GM12878 (cell line): Measurements from ENCODE around the gene CD86. TPM values are rescaled to one million over a fixed set of nuclear protein-coding genes. Genes with fewer than 3 reads are reported as not detected.

ENCODE experiments used
- BMI1 ChIP-seq: fragments of 450-650 bp; IDR thresholded peaks from 2 replicates; pipeline ENCODE4 v1.6.1; 2016; ENCODE audit warnings: mild to moderate bottlenecking, moderate library complexity, borderline replicate concordance
- CEBPB ChIP-seq, 2 experiments: fragments of 150-350 bp in 1 of 2; IDR thresholded peaks; 2 replicates each; pipeline ENCODE4 v1.6.1; 2012 to 2014; ENCODE audit warnings: low read depth in 2 of 2, low read length in 2 of 2, borderline replicate concordance in 1 of 2, inconsistent platforms in 1 of 2
- EED ChIP-seq: sonication (generic); IDR thresholded peaks from 2 replicates; pipeline ENCODE4 v1.6.1; 2016; ENCODE audit warnings: antibody characterized with exemption, low read depth
- FOXK2 ChIP-seq: fragments of 450-650 bp; IDR thresholded peaks from 2 replicates; pipeline ENCODE4 v1.6.1; 2017; ENCODE audit warnings: mild to moderate bottlenecking, moderate library complexity
- HCFC1 ChIP-seq: fragments of 150-350 bp; IDR thresholded peaks from 2 replicates; pipeline ENCODE4 v1.6.1; 2014; ENCODE audit warnings: low read length
- HDGF ChIP-seq: fragments of 450-650 bp; IDR thresholded peaks from 2 replicates; pipeline ENCODE4 v1.6.1; 2016; ENCODE audit warnings: antibody characterized with exemption
- JUNB ChIP-seq: IDR thresholded peaks from 2 replicates; pipeline ENCODE4 v1.6.1; 2016; ENCODE audit warnings: antibody characterized with exemption, mild to moderate bottlenecking
- KAT2A ChIP-seq: conservative IDR thresholded peaks from 2 replicates; pipeline ENCODE4 v1.6.1; 2011; ENCODE audit warnings: low read depth, low read length; ENCODE audit not compliant: control insufficient read depth
- KLF5 ChIP-seq: fragments of 450-650 bp; IDR thresholded peaks from 2 replicates; pipeline ENCODE4 v1.6.1; 2014; ENCODE audit warnings: mild to moderate bottlenecking; ENCODE audit not compliant: partially characterized antibody
- MYC ChIP-seq: IDR thresholded peaks from 2 replicates; pipeline ENCODE4 v1.6.1; 2011; ENCODE audit warnings: mild to moderate bottlenecking, low read length, moderate library complexity, inconsistent platforms; ENCODE audit not compliant: insufficient read depth, insufficient replicate concordance, insufficient read length, severe bottlenecking
- NBN ChIP-seq: fragments of 450-650 bp; IDR thresholded peaks from 2 replicates; pipeline ENCODE4 v1.6.1; 2016
- NFYA ChIP-seq: IDR thresholded peaks from 2 replicates; pipeline ENCODE4 v1.6.1; 2011; ENCODE audit warnings: low read depth, mild to moderate bottlenecking, low read length, improper control_type of control experiment, borderline replicate concordance
- NR2C2 ChIP-seq: IDR thresholded peaks from 2 replicates; pipeline ENCODE4 v1.6.1; 2011; ENCODE audit warnings: borderline replicate concordance, low read depth; ENCODE audit not compliant: control insufficient read depth, insufficient read length
- NRF1 ChIP-seq: conservative IDR thresholded peaks from 2 replicates; pipeline ENCODE4 v1.6.1; 2011; ENCODE audit warnings: mild to moderate bottlenecking, low read depth, low read length, improper control_type of control experiment
- RUNX3 ChIP-seq: IDR thresholded peaks from 2 replicates; pipeline ENCODE4 v1.6.1; 2012; ENCODE audit warnings: low read length, inconsistent platforms
- SMC3 ChIP-seq: IDR thresholded peaks from 2 replicates; pipeline ENCODE4 v1.6.1; 2011; ENCODE audit warnings: low read length, improper control_type of control experiment, borderline replicate concordance
- SP1 ChIP-seq: IDR thresholded peaks from one replicate; pipeline ENCODE4 v1.6.1; 2011; ENCODE audit warnings: low read depth, low read length
- TBL1XR1 ChIP-seq: IDR thresholded peaks from 2 replicates; pipeline ENCODE4 v1.6.1; 2012; ENCODE audit warnings: low read depth, low read length, improper control_type of control experiment
- WRNIP1 ChIP-seq: IDR thresholded peaks from 2 replicates; pipeline ENCODE4 v1.6.1; 2011; ENCODE audit warnings: low read depth, low read length, improper control_type of control experiment, borderline replicate concordance
- polyA plus RNA-seq, 11 experiments: library from polyadenylated mRNA; depleted of rRNA in 4 of 11; unstranded in 6 of 11; stranded (reverse) in 5 of 11; fragments of >200 nt; fragmentation: Nextera tagmentation in 4 of 11; fragmentation: Illumina TruSeq in 1 of 11; extraction: Ambion mirVana in 4 of 11; extraction: Trizol in 1 of 11; gene quantifications; 1 replicate in 1 of 11; 2 replicates in 10 of 11; pipeline versions ENCODE4 v1.2.1 to v1.2.3, GENCODE V29; 2011 to 2016; ENCODE audit warnings: inconsistent platforms in 2 of 11, missing spikeins in 2 of 11, low read depth in 1 of 11
- total RNA-seq, 4 experiments: library from RNA; depleted of rRNA in 3 of 4; stranded (reverse); fragments of >200 nt in 3 of 4; fragmentation: Illumina TruSeq in 1 of 4; extraction: Trizol in 1 of 4; gene quantifications; 2 replicates each; pipeline versions ENCODE4 v1.2.1 to v1.2.3, GENCODE V29; 2013 to 2021
- TF ChIP-seq, protein P1 (sequence below): fragments of 450-650 bp; conservative IDR thresholded peaks from 2 replicates; pipeline ENCODE4 v1.6.1; 2017; ENCODE audit warnings: mild to moderate bottlenecking, moderate library complexity
- TF ChIP-seq, protein P2 (sequence below): fragments of 450-650 bp; IDR thresholded peaks from 2 replicates; pipeline ENCODE4 v1.6.1; 2016; ENCODE audit warnings: mild to moderate bottlenecking, moderate library complexity, borderline replicate concordance
- TF ChIP-seq, protein P3 (sequence below): IDR thresholded peaks from 2 replicates; pipeline ENCODE4 v1.6.1; 2011; ENCODE audit warnings: mild to moderate bottlenecking, low read depth, low read length, moderate library complexity; ENCODE audit not compliant: insufficient replicate concordance
- TF ChIP-seq, protein P4 (sequence below): IDR thresholded peaks from 2 replicates; pipeline ENCODE4 v1.6.1; 2012; ENCODE audit warnings: low read depth, low read length, improper control_type of control experiment
- TF ChIP-seq, protein P5 (sequence below): fragments of 450-650 bp; IDR thresholded peaks from 2 replicates; pipeline ENCODE4 v1.6.1; 2016; ENCODE audit warnings: mild to moderate bottlenecking

The CD86 gene
- total and polyA plus RNA-seq, 10 of the 15 experiments (the other 5 are each of a cell fraction or from before 2014, with no cell fraction given): 40.9 to 100 (median 55.5) TPM

DNA sequence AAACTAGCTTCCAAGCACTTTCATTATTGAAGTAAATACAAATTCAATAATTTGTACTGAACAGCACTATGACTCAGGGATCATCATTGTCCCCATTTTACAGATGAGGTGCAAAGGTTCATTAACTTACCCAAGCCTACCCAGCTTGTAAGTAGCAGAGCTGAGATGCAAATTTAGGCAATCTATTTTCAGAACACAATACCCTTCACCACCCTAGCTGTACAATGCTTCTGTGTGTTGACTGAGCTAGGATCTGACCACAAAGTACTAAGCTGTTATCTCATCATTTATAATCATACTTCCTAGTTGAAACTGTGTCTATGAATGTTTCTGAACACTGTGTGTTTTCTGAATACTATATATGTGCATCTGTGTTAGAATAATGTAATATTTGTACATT, 29.9 kb upstream of the CD86 start (continued):
- TF ChIP-seq, protein P1, sequence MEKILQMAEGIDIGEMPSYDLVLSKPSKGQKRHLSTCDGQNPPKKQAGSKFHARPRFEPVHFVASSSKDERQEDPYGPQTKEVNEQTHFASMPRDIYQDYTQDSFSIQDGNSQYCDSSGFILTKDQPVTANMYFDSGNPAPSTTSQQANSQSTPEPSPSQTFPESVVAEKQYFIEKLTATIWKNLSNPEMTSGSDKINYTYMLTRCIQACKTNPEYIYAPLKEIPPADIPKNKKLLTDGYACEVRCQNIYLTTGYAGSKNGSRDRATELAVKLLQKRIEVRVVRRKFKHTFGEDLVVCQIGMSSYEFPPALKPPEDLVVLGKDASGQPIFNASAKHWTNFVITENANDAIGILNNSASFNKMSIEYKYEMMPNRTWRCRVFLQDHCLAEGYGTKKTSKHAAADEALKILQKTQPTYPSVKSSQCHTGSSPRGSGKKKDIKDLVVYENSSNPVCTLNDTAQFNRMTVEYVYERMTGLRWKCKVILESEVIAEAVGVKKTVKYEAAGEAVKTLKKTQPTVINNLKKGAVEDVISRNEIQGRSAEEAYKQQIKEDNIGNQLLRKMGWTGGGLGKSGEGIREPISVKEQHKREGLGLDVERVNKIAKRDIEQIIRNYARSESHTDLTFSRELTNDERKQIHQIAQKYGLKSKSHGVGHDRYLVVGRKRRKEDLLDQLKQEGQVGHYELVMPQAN: no peak
- TF ChIP-seq RUNX3 (peak; percentile 95), NBN (peak; percentile 60; the same call in 1 of the 2 replicates), NRF1 (no peak), HDGF (no peak), SMC3 (no peak), KLF5 (peak; percentile 50), NR2C2 (no peak), MYC (no peak), TBL1XR1 (no peak), HCFC1 (no peak), EED (0 out of 2 replicates have a peak, but pooled peaks have one; percentile 17), KAT2A (no peak), FOXK2 (no peak), CEBPB (IDR thresholded peaks at IDR 0.05; ENCODE audit: borderline replicate concordance in 1 of 2, low read depth in 2 of 2, low read length in 2 of 2) (no peak), JUNB (peak; percentile 33; the same call in 1 of the 2 replicates), BMI1 (no peak), NFYA (no peak), WRNIP1 (no peak), SP1 (peak; percentile 11)
- TF ChIP-seq, protein P2, sequence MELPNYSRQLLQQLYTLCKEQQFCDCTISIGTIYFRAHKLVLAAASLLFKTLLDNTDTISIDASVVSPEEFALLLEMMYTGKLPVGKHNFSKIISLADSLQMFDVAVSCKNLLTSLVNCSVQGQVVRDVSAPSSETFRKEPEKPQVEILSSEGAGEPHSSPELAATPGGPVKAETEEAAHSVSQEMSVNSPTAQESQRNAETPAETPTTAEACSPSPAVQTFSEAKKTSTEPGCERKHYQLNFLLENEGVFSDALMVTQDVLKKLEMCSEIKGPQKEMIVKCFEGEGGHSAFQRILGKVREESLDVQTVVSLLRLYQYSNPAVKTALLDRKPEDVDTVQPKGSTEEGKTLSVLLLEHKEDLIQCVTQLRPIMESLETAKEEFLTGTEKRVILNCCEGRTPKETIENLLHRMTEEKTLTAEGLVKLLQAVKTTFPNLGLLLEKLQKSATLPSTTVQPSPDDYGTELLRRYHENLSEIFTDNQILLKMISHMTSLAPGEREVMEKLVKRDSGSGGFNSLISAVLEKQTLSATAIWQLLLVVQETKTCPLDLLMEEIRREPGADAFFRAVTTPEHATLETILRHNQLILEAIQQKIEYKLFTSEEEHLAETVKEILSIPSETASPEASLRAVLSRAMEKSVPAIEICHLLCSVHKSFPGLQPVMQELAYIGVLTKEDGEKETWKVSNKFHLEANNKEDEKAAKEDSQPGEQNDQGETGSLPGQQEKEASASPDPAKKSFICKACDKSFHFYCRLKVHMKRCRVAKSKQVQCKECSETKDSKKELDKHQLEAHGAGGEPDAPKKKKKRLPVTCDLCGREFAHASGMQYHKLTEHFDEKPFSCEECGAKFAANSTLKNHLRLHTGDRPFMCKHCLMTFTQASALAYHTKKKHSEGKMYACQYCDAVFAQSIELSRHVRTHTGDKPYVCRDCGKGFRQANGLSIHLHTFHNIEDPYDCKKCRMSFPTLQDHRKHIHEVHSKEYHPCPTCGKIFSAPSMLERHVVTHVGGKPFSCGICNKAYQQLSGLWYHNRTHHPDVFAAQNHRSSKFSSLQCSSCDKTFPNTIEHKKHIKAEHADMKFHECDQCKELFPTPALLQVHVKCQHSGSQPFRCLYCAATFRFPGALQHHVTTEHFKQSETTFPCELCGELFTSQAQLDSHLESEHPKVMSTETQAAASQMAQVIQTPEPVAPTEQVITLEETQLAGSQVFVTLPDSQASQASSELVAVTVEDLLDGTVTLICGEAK: no peak
- TF ChIP-seq, protein P3, sequence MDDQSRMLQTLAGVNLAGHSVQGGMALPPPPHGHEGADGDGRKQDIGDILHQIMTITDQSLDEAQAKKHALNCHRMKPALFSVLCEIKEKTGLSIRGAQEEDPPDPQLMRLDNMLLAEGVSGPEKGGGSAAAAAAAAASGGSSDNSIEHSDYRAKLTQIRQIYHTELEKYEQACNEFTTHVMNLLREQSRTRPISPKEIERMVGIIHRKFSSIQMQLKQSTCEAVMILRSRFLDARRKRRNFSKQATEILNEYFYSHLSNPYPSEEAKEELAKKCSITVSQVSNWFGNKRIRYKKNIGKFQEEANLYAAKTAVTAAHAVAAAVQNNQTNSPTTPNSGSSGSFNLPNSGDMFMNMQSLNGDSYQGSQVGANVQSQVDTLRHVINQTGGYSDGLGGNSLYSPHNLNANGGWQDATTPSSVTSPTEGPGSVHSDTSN: no peak
- TF ChIP-seq, protein P4, sequence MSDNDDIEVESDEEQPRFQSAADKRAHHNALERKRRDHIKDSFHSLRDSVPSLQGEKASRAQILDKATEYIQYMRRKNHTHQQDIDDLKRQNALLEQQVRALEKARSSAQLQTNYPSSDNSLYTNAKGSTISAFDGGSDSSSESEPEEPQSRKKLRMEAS: no peak
- TF ChIP-seq, protein P5, sequence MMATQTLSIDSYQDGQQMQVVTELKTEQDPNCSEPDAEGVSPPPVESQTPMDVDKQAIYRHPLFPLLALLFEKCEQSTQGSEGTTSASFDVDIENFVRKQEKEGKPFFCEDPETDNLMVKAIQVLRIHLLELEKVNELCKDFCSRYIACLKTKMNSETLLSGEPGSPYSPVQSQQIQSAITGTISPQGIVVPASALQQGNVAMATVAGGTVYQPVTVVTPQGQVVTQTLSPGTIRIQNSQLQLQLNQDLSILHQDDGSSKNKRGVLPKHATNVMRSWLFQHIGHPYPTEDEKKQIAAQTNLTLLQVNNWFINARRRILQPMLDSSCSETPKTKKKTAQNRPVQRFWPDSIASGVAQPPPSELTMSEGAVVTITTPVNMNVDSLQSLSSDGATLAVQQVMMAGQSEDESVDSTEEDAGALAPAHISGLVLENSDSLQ: no peak
